HepG2 (cell line): ENCODE measurements around the gene SYNGR2. TPM values are rescaled to one million over a fixed set of nuclear protein-coding genes. Genes with fewer than 3 reads are reported as not detected.

Experiments
- GFI1 ChIP-seq: sonication (generic); formaldehyde crosslinking; IDR thresholded peaks from 2 replicates; pipeline ENCODE4 v1.5.0; 2020; ENCODE audit warnings: missing genetic modification reagents, mild to moderate bottlenecking, borderline replicate concordance
- MBD4 ChIP-seq: IDR thresholded peaks from 2 replicates; pipeline ENCODE4 v1.6.1; 2012; ENCODE audit warnings: low read length, inconsistent platforms, borderline replicate concordance
- NBN ChIP-seq: fragments of 450-650 bp; conservative IDR thresholded peaks from 2 replicates; pipeline ENCODE4 v1.6.1; 2017
- NR2F2 ChIP-seq: IDR thresholded peaks from 2 replicates; pipeline ENCODE4 v1.6.1; 2012; ENCODE audit warnings: low read depth, inconsistent platforms, borderline replicate concordance
- SNRNP70 ChIP-seq: fragments of 200-400 bp; formaldehyde crosslinking; IDR thresholded peaks from 2 replicates; pipeline ENCODE4 v1.6.1; 2017; ENCODE audit warnings: mild to moderate bottlenecking, low read depth, low read length, moderate library complexity
- SP1 ChIP-seq, 2 experiments: fragments of 450-650 bp in 1 of 2; sonication (generic) in 1 of 2; formaldehyde crosslinking in 1 of 2; IDR thresholded peaks; 2 replicates each; pipeline versions ENCODE4 v1.4.0 to v1.6.1; 2016 to 2020; ENCODE audit warnings: missing genetic modification reagents in 1 of 2
- ZBTB42 ChIP-seq: sonication (generic); formaldehyde crosslinking; IDR thresholded peaks from 2 replicates; pipeline ENCODE4 v1.5.0; 2020; ENCODE audit warnings: mild to moderate bottlenecking, missing genetic modification reagents
- ZNF546 ChIP-seq: sonication (generic); formaldehyde crosslinking; conservative IDR thresholded peaks from 2 replicates; pipeline ENCODE4 v1.8.1; 2023; ENCODE audit warnings: mild to moderate bottlenecking, missing genetic modification reagents
- ZNF737 ChIP-seq: sonication (generic); formaldehyde crosslinking; IDR thresholded peaks from 2 replicates; pipeline ENCODE4 v1.5.0; 2020; ENCODE audit warnings: missing genetic modification reagents, mild to moderate bottlenecking, borderline replicate concordance
- polyA plus RNA-seq, 8 experiments: library from polyadenylated mRNA; depleted of rRNA in 3 of 8; stranded (reverse) in 7 of 8; unstranded in 1 of 8; fragments of >200 nt; fragmentation: Illumina TruSeq in 4 of 8; extraction: Trizol in 4 of 8; gene quantifications; 2 replicates each; pipeline versions ENCODE4 v1.2.1 to v1.2.3, GENCODE V29; 2011 to 2016; ENCODE audit warnings: low read depth in 4 of 8, missing spikeins in 1 of 8, mixed read lengths in 1 of 8; ENCODE audit not compliant: insufficient read depth in 1 of 8
- total RNA-seq, 5 experiments: library from RNA; depleted of rRNA; stranded (reverse); fragments of >200 nt; fragmentation: Illumina TruSeq; extraction: Trizol; gene quantifications; 2 replicates each; pipeline ENCODE4 v1.2.3, GENCODE V29; 2016; ENCODE audit warnings: low read depth in 1 of 5
- TF ChIP-seq, protein P1 (sequence below): sonication (generic); formaldehyde crosslinking; IDR thresholded peaks from 2 replicates; pipeline ENCODE4 v1.5.0; 2020; ENCODE audit warnings: mild to moderate bottlenecking, missing genetic modification reagents, borderline replicate concordance
- TF ChIP-seq, protein P2 (sequence below): sonication (generic); formaldehyde crosslinking; IDR thresholded peaks from 2 replicates; pipeline ENCODE4 v1.4.0; 2020; ENCODE audit warnings: missing genetic modification reagents
- TF ChIP-seq, protein P3 (sequence below): sonication (generic); formaldehyde crosslinking; IDR thresholded peaks from 2 replicates; pipeline ENCODE4 v1.4.0; 2020; ENCODE audit warnings: missing genetic modification reagents

SYNGR2 gene
- total and polyA plus RNA-seq, 2 of the 13 experiments (the other 11 are each of a cell fraction or from before 2014, with no cell fraction given): 46.7 to 170 TPM

DNA sequence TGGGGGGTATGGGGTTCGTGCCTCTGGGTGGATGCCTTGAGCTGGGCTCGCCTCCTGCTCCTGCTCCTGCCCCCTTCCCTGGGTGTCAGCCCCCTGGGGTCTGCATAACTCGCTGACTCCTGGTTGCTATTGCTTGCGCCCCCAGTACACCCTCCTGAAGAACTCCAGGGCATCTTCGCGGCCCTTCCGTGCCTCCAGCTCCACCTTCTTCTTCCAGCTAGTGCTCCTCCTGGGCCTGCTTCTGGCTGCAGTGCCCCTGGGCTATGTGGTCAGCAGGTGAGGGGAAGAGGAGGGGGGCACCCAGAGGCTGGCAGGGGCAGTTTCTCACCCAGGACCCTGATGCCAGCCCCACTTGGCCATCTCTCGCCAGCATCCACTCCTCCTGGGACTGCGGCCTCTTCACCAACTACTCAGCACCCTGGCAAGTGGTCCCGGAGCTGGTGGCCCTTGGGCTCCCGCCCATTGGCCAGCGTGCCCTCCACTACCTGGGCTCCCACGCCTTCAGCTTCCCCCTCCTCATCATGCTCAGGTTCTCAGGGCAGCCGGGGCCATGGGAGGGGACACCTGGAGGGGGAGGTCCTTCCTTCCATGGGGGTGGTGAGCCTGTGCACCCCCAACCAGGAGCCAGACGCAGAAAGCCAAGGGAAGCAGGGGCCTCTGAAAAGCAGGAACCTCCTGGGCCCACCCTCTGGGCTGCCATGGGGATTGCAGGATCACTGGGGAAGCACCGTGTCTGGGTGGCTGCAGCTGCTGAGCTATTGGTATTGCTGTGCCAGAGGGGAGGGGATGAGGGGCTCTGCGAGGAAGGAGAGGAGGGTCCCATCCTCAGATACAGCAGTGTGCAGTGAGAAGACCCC is 29.9 kb upstream of the SYNGR2 start (continued):
- TF ChIP-seq, protein P1, sequence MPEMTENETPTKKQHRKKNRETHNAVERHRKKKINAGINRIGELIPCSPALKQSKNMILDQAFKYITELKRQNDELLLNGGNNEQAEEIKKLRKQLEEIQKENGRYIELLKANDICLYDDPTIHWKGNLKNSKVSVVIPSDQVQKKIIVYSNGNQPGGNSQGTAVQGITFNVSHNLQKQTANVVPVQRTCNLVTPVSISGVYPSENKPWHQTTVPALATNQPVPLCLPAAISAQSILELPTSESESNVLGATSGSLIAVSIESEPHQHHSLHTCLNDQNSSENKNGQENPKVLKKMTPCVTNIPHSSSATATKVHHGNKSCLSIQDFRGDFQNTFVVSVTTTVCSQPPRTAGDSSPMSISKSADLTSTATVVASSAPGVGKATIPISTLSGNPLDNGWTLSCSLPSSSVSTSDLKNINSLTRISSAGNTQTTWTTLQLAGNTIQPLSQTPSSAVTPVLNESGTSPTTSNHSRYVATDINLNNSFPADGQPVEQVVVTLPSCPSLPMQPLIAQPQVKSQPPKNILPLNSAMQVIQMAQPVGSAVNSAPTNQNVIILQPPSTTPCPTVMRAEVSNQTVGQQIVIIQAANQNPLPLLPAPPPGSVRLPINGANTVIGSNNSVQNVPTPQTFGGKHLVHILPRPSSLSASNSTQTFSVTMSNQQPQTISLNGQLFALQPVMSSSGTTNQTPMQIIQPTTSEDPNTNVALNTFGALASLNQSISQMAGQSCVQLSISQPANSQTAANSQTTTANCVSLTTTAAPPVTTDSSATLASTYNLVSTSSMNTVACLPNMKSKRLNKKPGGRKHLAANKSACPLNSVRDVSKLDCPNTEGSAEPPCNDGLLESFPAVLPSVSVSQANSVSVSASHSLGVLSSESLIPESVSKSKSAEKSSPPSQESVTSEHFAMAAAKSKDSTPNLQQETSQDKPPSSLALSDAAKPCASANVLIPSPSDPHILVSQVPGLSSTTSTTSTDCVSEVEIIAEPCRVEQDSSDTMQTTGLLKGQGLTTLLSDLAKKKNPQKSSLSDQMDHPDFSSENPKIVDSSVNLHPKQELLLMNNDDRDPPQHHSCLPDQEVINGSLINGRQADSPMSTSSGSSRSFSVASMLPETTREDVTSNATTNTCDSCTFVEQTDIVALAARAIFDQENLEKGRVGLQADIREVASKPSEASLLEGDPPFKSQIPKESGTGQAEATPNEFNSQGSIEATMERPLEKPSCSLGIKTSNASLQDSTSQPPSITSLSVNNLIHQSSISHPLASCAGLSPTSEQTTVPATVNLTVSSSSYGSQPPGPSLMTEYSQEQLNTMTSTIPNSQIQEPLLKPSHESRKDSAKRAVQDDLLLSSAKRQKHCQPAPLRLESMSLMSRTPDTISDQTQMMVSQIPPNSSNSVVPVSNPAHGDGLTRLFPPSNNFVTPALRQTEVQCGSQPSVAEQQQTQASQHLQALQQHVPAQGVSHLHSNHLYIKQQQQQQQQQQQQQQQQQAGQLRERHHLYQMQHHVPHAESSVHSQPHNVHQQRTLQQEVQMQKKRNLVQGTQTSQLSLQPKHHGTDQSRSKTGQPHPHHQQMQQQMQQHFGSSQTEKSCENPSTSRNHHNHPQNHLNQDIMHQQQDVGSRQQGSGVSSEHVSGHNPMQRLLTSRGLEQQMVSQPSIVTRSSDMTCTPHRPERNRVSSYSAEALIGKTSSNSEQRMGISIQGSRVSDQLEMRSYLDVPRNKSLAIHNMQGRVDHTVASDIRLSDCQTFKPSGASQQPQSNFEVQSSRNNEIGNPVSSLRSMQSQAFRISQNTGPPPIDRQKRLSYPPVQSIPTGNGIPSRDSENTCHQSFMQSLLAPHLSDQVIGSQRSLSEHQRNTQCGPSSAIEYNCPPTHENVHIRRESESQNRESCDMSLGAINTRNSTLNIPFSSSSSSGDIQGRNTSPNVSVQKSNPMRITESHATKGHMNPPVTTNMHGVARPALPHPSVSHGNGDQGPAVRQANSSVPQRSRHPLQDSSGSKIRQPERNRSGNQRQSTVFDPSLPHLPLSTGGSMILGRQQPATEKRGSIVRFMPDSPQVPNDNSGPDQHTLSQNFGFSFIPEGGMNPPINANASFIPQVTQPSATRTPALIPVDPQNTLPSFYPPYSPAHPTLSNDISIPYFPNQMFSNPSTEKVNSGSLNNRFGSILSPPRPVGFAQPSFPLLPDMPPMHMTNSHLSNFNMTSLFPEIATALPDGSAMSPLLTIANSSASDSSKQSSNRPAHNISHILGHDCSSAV (CRISPR knock-in tag): no peak
- TF ChIP-seq NR2F2 (no peak), GFI1 (CRISPR knock-in tag) (no peak), ZBTB42 (CRISPR knock-in tag) (0 out of 2 replicates have a peak, but pooled peaks have one; percentile 45), ZNF546 (CRISPR knock-in tag) (no peak; the same call in 1 of the 2 replicates), NBN (no peak), SP1 (IDR thresholded peaks at IDR 0.05) (no peak), SP1 (CRISPR knock-in tag; IDR thresholded peaks at IDR 0.05) (no peak), SNRNP70 (no peak), MBD4 (no peak), ZNF737 (CRISPR knock-in tag) (no peak)
- TF ChIP-seq, protein P2, sequence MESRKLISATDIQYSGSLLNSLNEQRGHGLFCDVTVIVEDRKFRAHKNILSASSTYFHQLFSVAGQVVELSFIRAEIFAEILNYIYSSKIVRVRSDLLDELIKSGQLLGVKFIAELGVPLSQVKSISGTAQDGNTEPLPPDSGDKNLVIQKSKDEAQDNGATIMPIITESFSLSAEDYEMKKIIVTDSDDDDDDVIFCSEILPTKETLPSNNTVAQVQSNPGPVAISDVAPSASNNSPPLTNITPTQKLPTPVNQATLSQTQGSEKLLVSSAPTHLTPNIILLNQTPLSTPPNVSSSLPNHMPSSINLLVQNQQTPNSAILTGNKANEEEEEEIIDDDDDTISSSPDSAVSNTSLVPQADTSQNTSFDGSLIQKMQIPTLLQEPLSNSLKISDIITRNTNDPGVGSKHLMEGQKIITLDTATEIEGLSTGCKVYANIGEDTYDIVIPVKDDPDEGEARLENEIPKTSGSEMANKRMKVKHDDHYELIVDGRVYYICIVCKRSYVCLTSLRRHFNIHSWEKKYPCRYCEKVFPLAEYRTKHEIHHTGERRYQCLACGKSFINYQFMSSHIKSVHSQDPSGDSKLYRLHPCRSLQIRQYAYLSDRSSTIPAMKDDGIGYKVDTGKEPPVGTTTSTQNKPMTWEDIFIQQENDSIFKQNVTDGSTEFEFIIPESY (CRISPR knock-in tag): no peak
- TF ChIP-seq, protein P3, sequence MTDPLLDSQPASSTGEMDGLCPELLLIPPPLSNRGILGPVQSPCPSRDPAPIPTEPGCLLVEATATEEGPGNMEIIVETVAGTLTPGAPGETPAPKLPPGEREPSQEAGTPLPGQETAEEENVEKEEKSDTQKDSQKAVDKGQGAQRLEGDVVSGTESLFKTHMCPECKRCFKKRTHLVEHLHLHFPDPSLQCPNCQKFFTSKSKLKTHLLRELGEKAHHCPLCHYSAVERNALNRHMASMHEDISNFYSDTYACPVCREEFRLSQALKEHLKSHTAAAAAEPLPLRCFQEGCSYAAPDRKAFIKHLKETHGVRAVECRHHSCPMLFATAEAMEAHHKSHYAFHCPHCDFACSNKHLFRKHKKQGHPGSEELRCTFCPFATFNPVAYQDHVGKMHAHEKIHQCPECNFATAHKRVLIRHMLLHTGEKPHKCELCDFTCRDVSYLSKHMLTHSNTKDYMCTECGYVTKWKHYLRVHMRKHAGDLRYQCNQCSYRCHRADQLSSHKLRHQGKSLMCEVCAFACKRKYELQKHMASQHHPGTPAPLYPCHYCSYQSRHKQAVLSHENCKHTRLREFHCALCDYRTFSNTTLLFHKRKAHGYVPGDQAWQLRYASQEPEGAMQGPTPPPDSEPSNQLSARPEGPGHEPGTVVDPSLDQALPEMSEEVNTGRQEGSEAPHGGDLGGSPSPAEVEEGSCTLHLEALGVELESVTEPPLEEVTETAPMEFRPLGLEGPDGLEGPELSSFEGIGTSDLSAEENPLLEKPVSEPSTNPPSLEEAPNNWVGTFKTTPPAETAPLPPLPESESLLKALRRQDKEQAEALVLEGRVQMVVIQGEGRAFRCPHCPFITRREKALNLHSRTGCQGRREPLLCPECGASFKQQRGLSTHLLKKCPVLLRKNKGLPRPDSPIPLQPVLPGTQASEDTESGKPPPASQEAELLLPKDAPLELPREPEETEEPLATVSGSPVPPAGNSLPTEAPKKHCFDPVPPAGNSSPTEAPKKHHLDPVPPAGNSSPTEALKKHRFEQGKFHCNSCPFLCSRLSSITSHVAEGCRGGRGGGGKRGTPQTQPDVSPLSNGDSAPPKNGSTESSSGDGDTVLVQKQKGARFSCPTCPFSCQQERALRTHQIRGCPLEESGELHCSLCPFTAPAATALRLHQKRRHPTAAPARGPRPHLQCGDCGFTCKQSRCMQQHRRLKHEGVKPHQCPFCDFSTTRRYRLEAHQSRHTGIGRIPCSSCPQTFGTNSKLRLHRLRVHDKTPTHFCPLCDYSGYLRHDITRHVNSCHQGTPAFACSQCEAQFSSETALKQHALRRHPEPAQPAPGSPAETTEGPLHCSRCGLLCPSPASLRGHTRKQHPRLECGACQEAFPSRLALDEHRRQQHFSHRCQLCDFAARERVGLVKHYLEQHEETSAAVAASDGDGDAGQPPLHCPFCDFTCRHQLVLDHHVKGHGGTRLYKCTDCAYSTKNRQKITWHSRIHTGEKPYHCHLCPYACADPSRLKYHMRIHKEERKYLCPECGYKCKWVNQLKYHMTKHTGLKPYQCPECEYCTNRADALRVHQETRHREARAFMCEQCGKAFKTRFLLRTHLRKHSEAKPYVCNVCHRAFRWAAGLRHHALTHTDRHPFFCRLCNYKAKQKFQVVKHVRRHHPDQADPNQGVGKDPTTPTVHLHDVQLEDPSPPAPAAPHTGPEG (CRISPR knock-in tag): no peak
